SIG-M5 treated with dmso at 0.1 percent for 504 hours (cell line): Measurements from ENCODE around the gene TEX54.
A peak's percentile ranks its signal among the peaks of the same experiment; 100 is the strongest.

ENCODE experiments used
- DNase-seq: peaks from one replicate; lab custom pipeline; 2025; ENCODE audit not compliant: unreplicated experiment; lab: John Stamatoyannopoulos, UW

Gene TEX54

GRCh38 chr11:62789576-62789975, 43.1 kb downstream of the TEX54 start:
- no peak for DNase-seq

- DNase-seq = no peak
These were observed 43.6 kb downstream of the TEX54 start for GRCh38 chr11:62788991-62789390.

- peak; percentile 96 for DNase-seq
These were observed 45.5 kb downstream of the TEX54 start, which contains the start of gene TMEM179B for GRCh38 chr11:62787005-62787759. Gene TMEM179B, plus strand, starts transcription at chr11:62787402. Its CDS starts 30 bp downstream, at chr11:62787432.

- DNase-seq = peak; percentile 76
These were observed 46.2 kb downstream of the TEX54 start for GRCh38 chr11:62786318-62787004.

GRCh38 chr11:62782753-62783152, 49.9 kb downstream of the TEX54 start:
- DNase-seq = no peak
